ENCODE data around the gene SEMA3C. TPM values are rescaled to one million over a fixed set of nuclear protein-coding genes. Genes with fewer than 3 reads are reported as not detected.

Gene SEMA3C
- total RNA-seq, 2 donors from 2014 or later, result 89.2 to 184 TPM

GRCh38 chr7:80870813-80871212 is 48.0 kb downstream of the SEMA3C start:
- no peak for DNase-seq (ENCODE audit: low spot score)
- no peak for ATAC-seq (ENCODE audit: insufficient number of reproducible peaks, low FRiP score, low read depth)
- no peaks in the 10 kb centered on the region for H3K27me3 ChIP-seq (replicated peaks; ENCODE audit: insufficient read depth)
- H3K36me3 ChIP-seq, result no peaks in the 10 kb centered on the region
- no peaks in the 10 kb centered on the region for H3K9me3 ChIP-seq
- peaks cover 2 to 20% of the 10 kb centered on the region in 2 donors for H3K4me1 ChIP-seq (ENCODE audit: control insufficient read depth in 1 of 2, low read depth in 2 of 2)
- peak overlapping the region; percentile 37 for H3K4me3 ChIP-seq
- peak overlapping the region; percentile 33 to 49 for H3K27ac ChIP-seq
- TF ChIP-seq CTCF (IDR thresholded peaks at IDR 0.05), result no peak

GRCh38 chr7:80869821-80870751 is 48.8 kb downstream of the SEMA3C start:
- Histone ChIP-seq H3K27me3 (replicated peaks; ENCODE audit: insufficient read depth) (no peaks in the 10 kb centered on the region), H3K36me3 (no peaks in the 10 kb centered on the region), H3K4me3 (peak overlapping the region; percentile 37), H3K4me1 (ENCODE audit: control insufficient read depth in 1 of 2, low read depth in 2 of 2) (peaks cover 2 to 20% of the 10 kb centered on the region in 2 donors), H3K9me3 (no peaks in the 10 kb centered on the region), H3K27ac (peak overlapping the region; percentile 33 to 49)
- TF ChIP-seq CTCF (IDR thresholded peaks at IDR 0.05), result no peak
- DNase-seq (ENCODE audit: low spot score) (no peak), ATAC-seq (ENCODE audit: insufficient number of reproducible peaks, low FRiP score, low read depth) (no peak)

- ATAC-seq (ENCODE audit: insufficient number of reproducible peaks, low FRiP score, low read depth) (no peak), DNase-seq (ENCODE audit: low spot score) (no peak)
- H3K9me3 ChIP-seq, result no peaks in the 10 kb centered on the region
- H3K27me3 ChIP-seq (replicated peaks; ENCODE audit: insufficient read depth), result no peaks in the 10 kb centered on the region
- H3K27ac ChIP-seq, result no peak overlapping the region
- no peak overlapping the region for H3K4me3 ChIP-seq
- H3K4me1 ChIP-seq (ENCODE audit: control insufficient read depth in 1 of 2, low read depth in 2 of 2), result peaks cover 2 to 20% of the 10 kb centered on the region in 2 donors
- no peak for TF ChIP-seq CTCF (IDR thresholded peaks at IDR 0.05)
- no peaks in the 10 kb centered on the region for H3K36me3 ChIP-seq
These were observed 49.6 kb downstream of the SEMA3C start for GRCh38 chr7:80869106-80869784.

GRCh38 chr7:80868566-80868965 is 50.3 kb downstream of the SEMA3C start:
- Histone ChIP-seq H3K4me3 (no peak overlapping the region), H3K36me3 (no peaks in the 10 kb centered on the region), H3K4me1 (ENCODE audit: control insufficient read depth in 1 of 2, low read depth in 2 of 2) (peaks cover 2 to 20% of the 10 kb centered on the region in 2 donors), H3K27me3 (replicated peaks; ENCODE audit: insufficient read depth) (no peaks in the 10 kb centered on the region), H3K27ac (no peak overlapping the region), H3K9me3 (no peaks in the 10 kb centered on the region)
- TF ChIP-seq CTCF (IDR thresholded peaks at IDR 0.05), result no peak
- no peak for DNase-seq (ENCODE audit: low spot score)
- ATAC-seq (ENCODE audit: insufficient number of reproducible peaks, low FRiP score, low read depth), result no peak

GRCh38 chr7:80860554-80860953 is 58.3 kb downstream of the SEMA3C start:
- H3K27ac ChIP-seq, result no peak overlapping the region
- H3K4me1 ChIP-seq (ENCODE audit: control insufficient read depth in 1 of 2, low read depth in 2 of 2), result peaks cover 5 to 22% of the 10 kb centered on the region in 2 donors
- no peak for TF ChIP-seq CTCF (IDR thresholded peaks at IDR 0.05)
- ATAC-seq (ENCODE audit: insufficient number of reproducible peaks, low FRiP score, low read depth) (no peak), DNase-seq (ENCODE audit: low spot score) (no peak)
- H3K36me3 ChIP-seq, result no peaks in the 10 kb centered on the region
- no peaks in the 10 kb centered on the region for H3K27me3 ChIP-seq (replicated peaks; ENCODE audit: insufficient read depth)
- H3K4me3 ChIP-seq, result no peak overlapping the region
- no peaks in the 10 kb centered on the region for H3K9me3 ChIP-seq

Measured in thoracic aorta (tissue), 2 donors.